Measurements from ENCODE around the gene TRPM1.

Gene TRPM1

GRCh38 chr15:31050953-31051352 lies 50.6 kb downstream of the TRPM1 start:
- in situ Hi-C loops (cut with HindIII; ENCODE audit: low pct_ligation_motif_present, low sequenced_read_pairs), result no loop called here
- H3K27ac ChIP-seq, result no peak overlapping the region

GRCh38 chr15:31049682-31050615 lies 51.6 kb downstream of the TRPM1 start:
- H3K4me3 ChIP-seq (ENCODE audit: low read depth, low read length), result no peak overlapping the region
- in situ Hi-C loops (cut with HindIII; ENCODE audit: low pct_ligation_motif_present, low sequenced_read_pairs), result no loop called here

More at GRCh38 chr15:31050953-31051352, 50.6 kb downstream of the TRPM1 start:
- Histone ChIP-seq H3K4me3 (ENCODE audit: low read depth, low read length) (no peak overlapping the region), H3K27me3 (replicated peaks) (no peaks in the 10 kb centered on the region), H3K36me3 (replicated peaks) (no peaks in the 10 kb centered on the region)
- DNase-seq, result no peak
- no peak for TF ChIP-seq CTCF (IDR thresholded peaks at IDR 0.05; ENCODE audit: low read depth, low read length, missing control alignments)

GRCh38 chr15:31049111-31049510 lies 52.4 kb downstream of the TRPM1 start:
- no peak overlapping the region for H3K27ac ChIP-seq
- DNase-seq, result no peak
- TF ChIP-seq CTCF (IDR thresholded peaks at IDR 0.05; ENCODE audit: low read depth, low read length, missing control alignments), result no peak
- in situ Hi-C loops (cut with HindIII; ENCODE audit: low pct_ligation_motif_present, low sequenced_read_pairs), result no loop called here
- H3K36me3 ChIP-seq (replicated peaks), result no peaks in the 10 kb centered on the region
- no peaks in the 10 kb centered on the region for H3K27me3 ChIP-seq (replicated peaks)
- H3K4me3 ChIP-seq (ENCODE audit: low read depth, low read length), result no peak overlapping the region

More at GRCh38 chr15:31049682-31050615, 51.6 kb downstream of the TRPM1 start:
- TF ChIP-seq CTCF (IDR thresholded peaks at IDR 0.05; ENCODE audit: low read depth, low read length, missing control alignments), result no peak
- no peak for DNase-seq
- Histone ChIP-seq H3K27me3 (replicated peaks) (no peaks in the 10 kb centered on the region), H3K36me3 (replicated peaks) (no peaks in the 10 kb centered on the region), H3K27ac (no peak overlapping the region)

GRCh38 chr15:31047437-31047836 lies 54.1 kb downstream of the TRPM1 start:
- Histone ChIP-seq H3K36me3 (replicated peaks) (no peaks in the 10 kb centered on the region), H3K27ac (no peak overlapping the region), H3K27me3 (replicated peaks) (no peaks in the 10 kb centered on the region), H3K4me3 (ENCODE audit: low read depth, low read length) (no peak overlapping the region)
- TF ChIP-seq CTCF (IDR thresholded peaks at IDR 0.05; ENCODE audit: low read depth, low read length, missing control alignments), result no peak
- in situ Hi-C loops (cut with HindIII; ENCODE audit: low pct_ligation_motif_present, low sequenced_read_pairs), result no loop called here
- no peak for DNase-seq

GRCh38 chr15:31046759-31047359 lies 54.7 kb downstream of the TRPM1 start:
- no peaks in the 10 kb centered on the region for H3K36me3 ChIP-seq (replicated peaks)
- H3K27ac ChIP-seq, result no peak overlapping the region
- TF ChIP-seq CTCF (IDR thresholded peaks at IDR 0.05; ENCODE audit: low read depth, low read length, missing control alignments), result no peak
- H3K4me3 ChIP-seq (ENCODE audit: low read depth, low read length), result no peak overlapping the region
- DNase-seq, result no peak
- no peaks in the 10 kb centered on the region for H3K27me3 ChIP-seq (replicated peaks)
- in situ Hi-C loops (cut with HindIII; ENCODE audit: low pct_ligation_motif_present, low sequenced_read_pairs), result no loop called here

Measured in brain microvascular endothelial cell (primary cell).